ENCODE data around the gene NELL2. TPM values are rescaled to one million over a fixed set of nuclear protein-coding genes. Genes with fewer than 3 reads are reported as not detected.

NELL2 gene
- total RNA-seq, 1 donor from 2014 or later, result not detected

DNA sequence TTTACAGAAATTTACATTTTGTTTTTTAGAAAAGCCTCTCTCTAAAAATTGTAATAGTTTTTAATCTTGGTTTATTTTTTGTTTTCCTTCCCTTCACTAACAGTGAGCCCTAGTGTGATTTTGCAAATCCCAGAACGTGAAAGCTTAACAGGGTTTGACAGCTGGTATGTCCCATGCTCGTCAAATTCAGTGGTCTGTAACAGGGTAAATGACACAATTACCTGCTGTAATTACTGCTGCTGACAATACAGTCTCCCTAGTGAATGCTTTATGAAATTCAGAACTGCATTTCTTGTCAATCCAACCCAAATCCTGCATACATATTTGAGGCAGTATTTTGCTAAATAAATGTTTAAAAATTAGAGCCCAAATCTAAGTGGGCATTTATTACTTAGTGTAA, 249.2 kb downstream of the NELL2 start:
- no peak for DNase-seq (ENCODE audit: low read depth in 2 of 2)

DNA sequence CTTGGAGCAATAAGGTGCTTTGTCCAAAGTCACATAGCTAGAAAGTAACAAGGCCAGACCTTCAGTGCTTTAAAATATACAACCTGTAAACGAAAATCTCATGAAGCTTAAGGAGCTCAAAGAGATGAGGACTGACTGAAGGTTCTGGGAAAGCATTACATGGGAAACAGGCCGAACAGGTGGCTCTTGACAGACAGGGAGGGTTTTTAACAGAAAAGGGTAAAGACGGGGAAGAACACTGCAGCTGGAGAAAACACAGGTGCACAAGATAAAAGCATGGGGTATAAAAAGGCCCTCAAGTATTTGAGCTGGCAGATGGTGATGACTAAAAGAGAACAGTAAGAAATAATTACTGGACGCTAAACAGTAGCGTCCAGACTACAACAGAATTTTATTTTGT, 257.2 kb downstream of the NELL2 start:
- DNase-seq (ENCODE audit: low read depth in 2 of 2), result no peak

DNA sequence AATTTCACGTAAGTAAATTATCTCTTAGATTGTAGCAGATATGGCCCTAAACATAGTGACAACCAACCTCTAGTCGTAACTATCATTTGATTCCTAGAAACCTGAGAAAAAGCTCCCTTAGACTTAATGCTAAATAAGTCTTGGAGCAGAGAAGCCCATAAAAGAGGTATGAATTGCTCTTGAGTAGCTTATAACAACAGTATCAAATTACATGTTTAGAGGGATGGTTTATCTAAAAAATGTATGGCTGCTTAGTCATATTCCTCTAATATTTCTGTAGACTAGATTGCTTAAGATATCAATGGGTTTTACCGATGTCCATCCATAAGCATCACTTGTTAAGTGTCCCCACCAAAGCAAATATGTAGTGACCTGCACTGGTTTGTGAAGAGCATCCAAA, 259.7 kb downstream of the NELL2 start:
- no peak for DNase-seq (ENCODE audit: low read depth in 2 of 2)

DNA sequence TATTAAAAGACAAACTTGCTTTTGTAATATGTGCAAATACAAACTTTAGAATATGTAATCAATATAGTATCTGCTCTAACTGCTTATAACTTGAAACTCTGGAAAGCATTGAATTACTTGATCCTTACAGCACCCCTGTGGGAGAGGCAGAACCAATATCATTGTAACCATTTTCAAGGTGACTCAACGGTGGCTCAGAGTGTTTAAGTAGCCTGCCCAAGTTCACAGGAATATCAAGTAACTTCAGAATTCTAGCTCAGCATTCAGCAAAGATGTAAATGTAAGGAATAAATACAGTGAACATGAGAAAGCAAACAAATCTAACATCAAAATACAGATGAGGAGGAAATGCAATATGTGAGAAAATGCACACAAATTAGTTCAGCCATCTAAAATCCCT, 264.6 kb downstream of the NELL2 start:
- no peak for DNase-seq (ENCODE audit: low read depth in 2 of 2)

DNA sequence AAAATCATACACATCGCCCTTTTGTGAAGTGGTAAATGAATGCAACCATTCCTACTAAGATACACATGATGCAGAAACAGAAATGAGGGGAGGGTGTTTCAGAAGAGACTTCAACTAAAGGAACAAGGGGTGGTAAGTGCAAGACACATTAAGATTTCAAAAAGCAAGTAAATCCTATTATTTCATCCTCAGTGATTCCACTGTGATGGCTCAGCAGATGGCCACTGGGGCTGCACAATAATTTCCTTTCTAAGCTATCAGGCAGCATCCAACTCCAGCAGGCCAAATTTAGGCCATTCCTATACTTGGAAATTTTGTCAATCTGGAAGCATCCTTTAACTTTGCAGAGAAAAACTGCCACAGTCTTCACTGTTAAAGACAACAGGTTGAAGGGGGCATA, 272.4 kb downstream of the NELL2 start:
- no peak for DNase-seq (ENCODE audit: low read depth in 2 of 2)

DNA sequence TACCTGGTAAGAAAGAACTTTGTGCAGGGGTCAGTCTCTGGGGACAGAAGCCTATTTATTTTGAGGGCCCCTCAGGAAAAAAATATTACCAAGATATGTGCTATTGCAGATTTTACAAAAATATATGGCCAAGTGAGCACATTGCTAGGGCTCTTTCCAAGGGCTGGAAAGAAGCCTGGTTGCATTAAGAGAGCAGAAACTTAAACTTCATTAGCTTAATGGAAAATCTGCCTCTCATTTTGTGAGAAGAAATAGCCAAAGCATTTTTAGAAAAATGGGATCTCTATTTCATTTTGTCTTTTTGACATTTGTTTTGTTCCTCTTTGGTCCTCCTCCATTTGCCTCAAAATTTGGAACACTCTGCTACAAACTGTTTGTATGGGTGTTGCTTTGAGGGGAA, 283.5 kb downstream of the NELL2 start:
- no peak for DNase-seq (ENCODE audit: low read depth in 2 of 2)

DNA sequence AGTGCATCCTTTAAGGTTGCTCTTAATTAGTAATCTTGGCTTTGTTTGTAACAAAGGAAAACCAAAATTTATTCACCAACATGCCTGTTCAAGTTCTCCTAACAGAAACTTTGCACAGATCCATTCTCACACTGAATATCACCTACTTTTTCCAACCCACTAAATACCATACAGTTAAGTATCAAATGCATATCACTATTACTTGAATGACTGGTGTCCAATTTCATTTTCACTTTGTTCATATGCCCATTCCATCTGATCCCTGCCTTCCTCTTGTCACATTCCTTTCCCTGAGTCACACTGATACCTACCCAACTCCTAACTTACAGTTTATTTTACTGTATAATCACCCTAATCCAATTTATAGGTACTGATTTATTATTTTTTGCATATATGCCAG, 286.4 kb downstream of the NELL2 start:
- DNase-seq (ENCODE audit: low read depth in 2 of 2), result no peak

DNA sequence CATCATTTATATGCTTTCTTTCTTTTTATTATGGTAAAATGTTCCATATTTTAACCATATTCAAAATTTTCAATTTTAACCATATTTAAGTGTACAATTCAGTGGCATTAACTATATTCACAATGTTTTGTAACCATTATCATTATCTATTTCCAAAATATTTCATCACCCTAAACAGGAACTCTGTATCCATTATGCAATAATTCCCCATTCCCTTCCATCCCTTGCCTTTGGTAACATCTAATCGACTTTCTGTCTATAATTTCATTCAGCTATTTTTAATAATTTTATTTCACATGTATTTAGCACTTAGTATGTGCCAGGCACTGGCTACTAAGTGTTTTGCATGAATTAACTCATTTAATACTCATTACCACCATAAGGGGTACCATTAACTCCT, 287.5 kb downstream of the NELL2 start:
- no peak for DNase-seq (ENCODE audit: low read depth in 2 of 2)

DNA sequence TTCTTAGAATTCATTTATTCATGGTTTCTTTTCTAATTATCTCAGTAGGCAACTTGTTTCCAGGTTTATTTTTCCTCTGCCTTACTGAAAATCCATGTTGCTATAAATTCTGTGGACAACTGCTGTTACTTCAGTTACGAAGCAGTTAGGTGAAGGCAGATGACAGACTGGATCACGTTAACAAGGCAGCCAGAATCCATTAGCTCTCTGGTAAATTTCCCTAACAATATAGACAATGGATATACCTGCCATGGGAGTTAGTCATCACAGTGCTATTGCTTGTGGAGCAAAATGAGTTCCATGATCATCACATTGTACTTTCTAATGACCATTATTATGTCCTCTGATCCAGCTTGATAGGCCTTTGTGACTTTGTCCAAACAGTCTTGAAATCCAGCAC, 291.5 kb downstream of the NELL2 start:
- DNase-seq (ENCODE audit: low read depth in 2 of 2), result no peak

DNA sequence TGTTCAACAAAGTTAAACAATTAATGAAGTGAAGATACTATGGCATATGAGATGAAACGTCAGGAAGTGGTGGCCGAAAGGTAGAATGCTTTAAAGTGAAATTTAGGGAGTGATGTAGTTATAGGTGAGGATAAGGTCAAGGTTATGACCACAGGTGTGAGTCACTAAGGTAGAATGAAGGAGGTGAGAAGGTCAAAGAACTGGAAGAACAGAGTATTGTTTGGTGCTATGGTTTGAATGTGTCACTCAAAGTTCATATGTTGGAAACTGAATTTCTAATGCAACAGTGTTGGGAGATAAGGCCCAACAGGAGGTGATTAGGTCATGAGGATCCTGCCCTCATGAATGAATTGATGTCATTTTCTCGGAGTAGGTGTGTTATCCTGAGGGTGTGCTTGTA, 293.6 kb downstream of the NELL2 start:
- DNase-seq (ENCODE audit: low read depth in 2 of 2), result no peak

DNA sequence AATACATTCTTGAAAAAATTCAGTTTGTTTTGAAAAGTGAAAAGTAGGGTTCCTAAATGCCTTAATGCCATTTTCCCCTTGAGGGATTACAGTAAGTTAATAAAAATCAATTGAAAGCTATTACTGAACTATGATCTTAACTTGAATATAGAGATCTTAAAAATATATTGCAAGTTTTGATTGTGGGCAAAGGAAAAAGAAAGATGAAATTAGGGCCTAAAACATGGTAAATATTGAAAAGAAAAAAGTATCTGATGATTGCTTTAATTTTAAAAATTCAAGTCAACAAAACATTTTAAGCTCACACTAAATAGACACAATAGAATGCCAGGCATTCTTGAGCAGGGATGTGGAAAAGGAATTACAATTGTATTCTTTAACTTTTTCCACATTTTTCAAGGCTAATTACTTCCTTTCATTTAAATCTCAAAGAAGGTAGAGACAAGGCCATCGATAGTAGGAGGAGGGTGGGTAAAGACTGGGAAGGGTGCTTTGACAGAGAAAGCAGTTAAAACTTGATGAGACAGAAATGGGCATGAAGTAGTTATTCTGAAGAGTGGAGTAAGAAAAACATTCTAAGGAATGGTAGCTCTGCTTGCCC, 294.4 kb downstream of the NELL2 start:
- DNase-seq (ENCODE audit: low read depth in 2 of 2), result no peak

DNA sequence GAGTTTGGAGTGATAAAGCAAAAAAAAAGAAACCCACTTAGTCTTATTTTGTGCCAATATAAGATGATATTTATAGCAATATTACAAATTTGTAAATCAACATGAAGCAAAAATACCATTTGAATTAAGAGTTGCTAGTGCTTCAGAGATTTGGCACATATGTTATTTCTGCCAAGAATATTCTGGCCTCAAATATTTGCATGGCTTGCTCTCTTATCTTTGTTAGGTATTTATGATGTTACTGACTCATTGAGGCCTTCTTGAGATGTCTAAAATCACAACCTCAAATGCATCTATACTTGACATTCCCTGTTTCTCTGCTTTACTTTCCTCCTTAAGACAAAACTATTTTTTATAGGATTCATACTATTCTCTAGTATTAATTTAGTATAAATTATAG, 301.5 kb downstream of the NELL2 start:
- no peak for DNase-seq (ENCODE audit: low read depth in 2 of 2)

DNA sequence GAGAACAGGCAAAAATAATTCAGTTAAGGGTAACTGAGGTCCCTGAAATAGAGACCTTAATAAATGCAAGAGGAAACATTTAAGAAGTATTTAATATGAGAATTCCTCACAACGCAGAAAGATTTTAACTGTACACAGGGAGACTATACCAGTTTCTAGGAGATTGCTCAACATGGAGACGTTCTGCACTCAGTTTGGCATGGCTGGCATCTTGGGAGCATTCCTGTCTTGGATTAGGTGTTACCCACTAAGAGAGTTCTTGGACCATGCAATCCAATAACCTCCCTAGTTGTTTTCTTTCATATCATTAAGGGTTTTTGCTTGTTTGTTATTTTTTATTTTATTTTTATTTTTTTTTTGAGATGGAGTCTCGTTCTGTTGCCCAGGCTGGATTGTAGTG, 302.4 kb downstream of the NELL2 start:
- DNase-seq (ENCODE audit: low read depth in 2 of 2), result no peak

DNA sequence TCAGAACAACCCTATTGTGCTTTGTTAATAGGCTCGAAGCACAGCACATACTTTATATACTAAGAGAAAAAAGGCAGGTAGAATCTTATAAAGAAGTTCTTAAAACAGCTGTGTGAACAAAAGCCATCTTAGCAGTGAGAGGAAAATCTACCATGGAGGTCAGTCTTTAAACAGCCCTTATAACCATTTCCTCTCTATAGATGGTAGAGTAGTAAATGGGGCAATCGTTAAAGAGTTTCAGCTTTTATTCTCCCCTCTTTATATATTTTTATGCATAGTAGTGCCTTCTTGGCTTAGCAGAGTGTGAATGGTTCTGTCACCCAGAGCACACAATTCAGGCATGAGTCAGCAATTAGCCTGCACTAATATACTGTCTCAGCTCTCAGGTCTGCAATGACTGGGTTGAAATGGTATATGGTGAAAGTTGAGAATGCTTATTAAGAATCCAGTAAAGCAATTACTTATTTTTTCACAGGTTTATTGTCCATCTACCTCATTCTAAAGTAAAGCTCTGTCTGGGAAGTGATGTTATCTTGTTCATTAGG, 305.0 kb downstream of the NELL2 start:
- no peak for DNase-seq (ENCODE audit: low read depth in 2 of 2)

DNA sequence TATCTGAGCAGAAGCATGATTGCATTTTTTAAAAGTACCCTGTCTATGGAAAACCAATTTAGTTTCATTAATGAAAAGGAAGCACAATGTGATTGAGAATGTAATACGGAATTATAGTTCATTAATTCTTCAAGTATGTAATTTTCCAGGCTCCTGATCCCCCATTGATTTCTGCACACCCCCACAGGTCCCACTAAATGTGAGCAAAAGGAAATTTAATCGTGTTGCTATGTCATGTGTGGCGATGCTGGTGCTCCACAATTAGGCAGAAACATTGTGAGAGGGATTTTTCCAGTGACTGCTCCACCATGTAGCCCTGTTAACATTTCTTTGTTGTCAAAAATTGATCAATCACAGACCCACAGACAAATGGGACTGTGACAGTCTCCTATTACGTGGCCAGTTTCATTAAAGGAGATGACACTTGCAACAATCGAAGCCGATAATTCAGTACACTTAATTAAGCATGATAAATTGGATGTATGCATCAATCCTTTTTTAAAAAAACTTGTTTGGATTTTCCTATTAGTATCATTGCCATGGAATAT, 306.0 kb downstream of the NELL2 start:
- no peak for DNase-seq (ENCODE audit: low read depth in 2 of 2)

DNA sequence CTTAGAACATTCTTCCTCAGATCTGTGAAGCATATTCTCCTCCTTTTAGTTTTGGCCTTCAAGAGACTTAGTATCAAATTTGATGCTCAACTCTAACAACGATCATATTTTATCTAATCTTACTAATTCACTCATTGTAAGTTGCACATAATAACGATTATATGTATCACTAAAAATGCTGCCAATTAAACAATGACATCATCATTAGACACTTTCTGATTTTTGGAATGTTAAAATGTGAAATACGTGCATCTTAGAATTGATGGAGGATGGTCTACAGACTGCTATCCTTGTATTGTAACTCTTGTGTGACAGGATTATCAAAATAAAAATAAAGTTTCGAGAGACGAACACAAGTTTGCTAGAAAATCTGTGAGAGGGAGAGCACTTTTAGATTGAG, 311.0 kb downstream of the NELL2 start:
- DNase-seq (ENCODE audit: low read depth in 2 of 2), result no peak

DNA sequence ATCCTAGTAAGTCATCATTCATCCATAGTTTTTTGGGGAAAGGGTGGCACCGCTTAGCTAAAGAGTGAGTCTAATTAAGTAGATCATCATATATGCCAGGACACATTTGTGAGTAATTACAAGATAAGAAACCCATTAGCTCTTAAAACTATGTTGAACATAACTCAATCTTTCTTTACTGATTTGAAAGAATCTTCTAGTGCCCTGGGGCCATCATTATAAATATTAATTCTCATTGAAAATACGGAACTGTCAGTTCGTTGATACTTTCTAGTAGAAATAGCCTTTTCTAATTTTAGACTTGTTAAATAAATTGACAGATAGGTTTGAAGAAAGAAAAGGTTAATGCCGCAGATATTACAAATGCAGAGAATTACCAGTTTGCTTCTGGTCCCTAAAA, 312.6 kb downstream of the NELL2 start:
- no peak for DNase-seq (ENCODE audit: low read depth in 2 of 2)

DNA sequence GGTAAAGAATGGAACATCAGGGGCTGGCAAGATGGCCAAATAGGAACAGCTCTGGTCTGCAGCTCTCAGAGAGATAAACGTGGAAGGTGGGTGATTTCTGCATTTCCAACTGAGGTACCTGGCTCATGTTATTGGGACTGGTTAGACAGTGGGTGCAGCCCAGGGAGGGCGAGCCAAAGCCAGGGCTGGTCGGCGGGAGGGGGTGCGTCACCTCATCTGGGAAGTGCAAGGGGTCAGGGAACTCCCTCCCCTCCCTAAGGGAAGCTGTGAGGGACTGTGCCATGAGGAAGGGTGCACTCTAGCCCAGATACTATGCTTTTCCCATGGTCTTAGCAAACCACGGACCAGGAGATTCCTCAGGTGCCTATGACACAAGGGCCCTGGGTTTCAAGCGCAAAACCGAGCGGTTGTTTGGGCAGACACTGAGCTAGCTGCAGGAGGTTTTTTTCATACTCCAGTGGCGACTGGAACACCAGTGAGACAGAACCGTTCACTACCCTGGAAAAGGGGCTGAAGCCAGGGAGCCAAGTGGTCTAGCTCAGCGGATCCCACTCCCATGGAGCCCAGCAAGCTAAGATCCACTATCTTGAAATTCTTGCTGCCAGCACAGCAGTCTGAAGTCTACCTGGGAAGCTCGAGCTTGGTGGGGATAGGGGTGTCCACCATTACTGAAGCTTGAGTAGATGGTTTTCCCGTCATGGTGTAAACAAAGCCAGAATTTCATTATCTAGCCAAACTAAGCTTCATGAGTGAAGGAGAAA, 317.6 kb downstream of the NELL2 start:
- DNase-seq (ENCODE audit: low read depth in 2 of 2), result no peak

DNA sequence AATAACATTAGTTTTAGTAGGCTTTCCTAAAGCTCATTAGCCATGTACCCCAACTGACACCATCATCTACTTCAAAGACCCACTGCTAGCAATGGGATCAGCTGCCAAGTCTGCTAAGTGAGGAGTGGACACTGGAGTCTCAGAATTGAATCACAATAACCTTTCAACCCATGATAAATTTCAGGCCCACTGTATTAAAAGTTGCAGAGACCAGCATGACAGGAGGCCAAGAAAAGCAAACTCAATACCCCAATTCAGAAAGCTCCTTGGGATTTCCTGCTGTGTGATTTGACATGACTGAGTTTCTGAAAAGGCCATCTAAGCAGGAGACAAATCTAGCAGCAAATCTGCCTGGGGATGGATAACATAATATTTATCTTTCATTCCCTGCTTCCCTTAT, 320.7 kb downstream of the NELL2 start:
- DNase-seq (ENCODE audit: low read depth in 2 of 2), result no peak

DNA sequence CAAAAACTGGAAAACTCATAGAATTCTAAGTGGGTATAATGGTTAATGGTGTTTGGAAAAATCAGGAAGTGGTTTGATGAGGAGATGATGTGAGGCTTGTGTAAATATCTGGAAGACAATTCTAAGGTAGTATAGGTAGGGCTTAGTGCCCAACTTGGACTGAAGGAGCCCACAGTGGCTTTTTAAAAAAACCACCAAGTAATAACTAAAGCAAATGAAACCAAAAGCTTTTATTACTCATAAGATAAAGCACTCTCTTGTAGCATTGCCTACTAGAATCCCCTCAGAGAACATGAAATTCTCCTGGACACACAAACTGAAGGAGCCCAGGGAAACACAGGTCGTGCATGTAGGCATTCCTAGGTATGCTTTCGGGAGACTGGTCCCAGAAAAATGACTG, 324.5 kb downstream of the NELL2 start:
- no peak for DNase-seq (ENCODE audit: low read depth in 2 of 2)

DNA sequence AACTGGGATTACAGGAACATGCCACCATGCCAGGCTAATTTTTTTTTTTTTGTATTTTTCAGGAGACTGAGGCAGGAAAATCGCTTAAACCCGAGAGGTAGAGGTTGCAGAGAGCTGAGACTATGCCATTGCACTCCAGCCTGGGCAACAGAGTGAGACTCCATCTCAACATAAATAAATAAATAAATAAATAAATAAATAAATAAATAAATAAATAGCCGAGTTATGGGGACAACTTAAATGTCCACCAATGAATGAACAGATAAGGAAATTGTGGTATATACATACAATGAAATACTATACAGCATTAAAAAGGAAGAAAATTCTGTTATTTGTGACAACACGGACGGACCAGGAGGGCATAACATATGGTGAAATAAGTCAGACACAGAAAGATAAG, 325.7 kb downstream of the NELL2 start:
- DNase-seq (ENCODE audit: low read depth in 2 of 2), result no peak

DNA sequence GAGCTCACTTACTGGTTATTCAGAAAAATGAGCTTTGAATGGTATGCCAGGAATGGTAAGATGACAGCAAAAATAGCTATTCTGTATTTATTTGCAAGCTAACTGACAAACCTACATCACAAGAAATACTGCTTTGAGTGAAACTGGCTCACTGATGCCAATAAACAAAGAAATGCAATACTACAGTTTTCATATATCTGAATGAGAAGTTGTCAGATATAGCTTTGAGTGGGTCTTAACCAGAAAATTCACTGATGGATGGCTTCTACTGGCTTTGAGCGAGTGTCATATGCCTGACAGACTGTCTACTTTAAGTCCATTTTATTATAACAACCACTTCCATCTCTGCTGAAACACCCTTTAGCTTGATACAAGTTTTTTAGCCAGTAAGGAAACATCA, 330.1 kb downstream of the NELL2 start:
- no peak for DNase-seq (ENCODE audit: low read depth in 2 of 2)

DNA sequence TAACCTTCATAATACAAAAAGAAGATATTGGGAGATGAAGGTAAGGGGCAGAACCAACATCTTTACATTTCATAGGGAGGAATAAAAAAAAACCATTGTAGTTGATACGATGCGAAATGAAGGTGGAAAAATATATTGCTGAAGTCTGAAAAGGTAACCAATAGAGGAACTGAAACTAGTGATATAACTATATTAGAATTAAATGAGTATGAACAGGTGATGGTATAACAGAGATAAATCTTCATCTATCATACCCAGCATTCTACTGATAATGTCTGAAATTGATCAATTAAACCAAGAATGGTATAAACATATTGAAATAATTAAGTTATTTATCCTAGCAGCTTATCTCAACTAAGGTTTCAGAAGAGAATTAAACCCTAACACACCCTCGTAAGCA, 332.1 kb downstream of the NELL2 start:
- DNase-seq (ENCODE audit: low read depth in 2 of 2), result no peak
